GM19328 (cell line): Measurements from ENCODE around the gene IFT74.

ENCODE experiments used
- ATAC-seq: cut with Tn5 transposase; IDR thresholded peaks from one replicate; pipeline ENCODE4 v1.9.1; 2021; ENCODE audit warnings: mild to moderate bottlenecking, moderate library complexity; ENCODE audit not compliant: unreplicated experiment

IFT74 gene

DNA sequence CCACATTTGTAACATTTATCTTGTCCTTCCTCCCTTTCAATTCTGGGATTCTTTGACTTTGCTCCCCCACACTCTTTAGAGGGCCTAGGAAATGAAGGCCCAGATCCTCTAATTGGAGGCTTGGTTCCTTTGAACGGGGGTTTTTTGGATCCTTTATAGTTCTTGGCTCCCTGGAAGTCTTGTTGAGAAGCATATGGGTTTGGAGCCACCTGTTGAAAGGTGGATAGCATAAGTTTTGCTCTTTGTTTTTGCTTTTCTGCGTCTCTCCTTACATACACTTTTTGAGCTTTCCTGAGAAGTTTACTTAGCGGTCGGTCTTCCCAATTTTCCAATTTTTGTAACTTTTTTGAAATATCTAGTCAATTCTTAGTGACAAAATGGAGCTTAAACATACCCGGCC, 17.8 kb downstream of the IFT74 start:
- no peak for ATAC-seq

DNA sequence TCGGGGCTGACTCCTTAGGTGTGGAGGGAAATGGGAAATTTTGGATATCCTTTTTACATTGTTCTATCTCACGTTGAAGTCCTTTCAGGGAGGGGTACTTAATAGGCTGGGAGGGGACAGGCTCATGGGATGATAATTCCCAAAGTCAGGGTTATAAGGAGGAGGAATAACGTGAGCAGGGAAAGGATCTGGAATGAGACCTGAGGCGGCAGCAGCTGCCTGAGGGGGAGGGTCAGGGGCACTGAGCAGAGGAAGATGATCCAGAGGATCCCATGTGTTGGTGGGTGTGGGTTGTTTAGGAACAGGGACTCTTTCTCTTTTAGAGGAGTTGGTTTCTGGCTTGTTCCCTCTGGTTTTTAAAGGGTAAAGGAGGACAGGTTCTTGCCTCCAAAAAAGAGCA, 18.7 kb downstream of the IFT74 start:
- ATAC-seq = no peak

DNA sequence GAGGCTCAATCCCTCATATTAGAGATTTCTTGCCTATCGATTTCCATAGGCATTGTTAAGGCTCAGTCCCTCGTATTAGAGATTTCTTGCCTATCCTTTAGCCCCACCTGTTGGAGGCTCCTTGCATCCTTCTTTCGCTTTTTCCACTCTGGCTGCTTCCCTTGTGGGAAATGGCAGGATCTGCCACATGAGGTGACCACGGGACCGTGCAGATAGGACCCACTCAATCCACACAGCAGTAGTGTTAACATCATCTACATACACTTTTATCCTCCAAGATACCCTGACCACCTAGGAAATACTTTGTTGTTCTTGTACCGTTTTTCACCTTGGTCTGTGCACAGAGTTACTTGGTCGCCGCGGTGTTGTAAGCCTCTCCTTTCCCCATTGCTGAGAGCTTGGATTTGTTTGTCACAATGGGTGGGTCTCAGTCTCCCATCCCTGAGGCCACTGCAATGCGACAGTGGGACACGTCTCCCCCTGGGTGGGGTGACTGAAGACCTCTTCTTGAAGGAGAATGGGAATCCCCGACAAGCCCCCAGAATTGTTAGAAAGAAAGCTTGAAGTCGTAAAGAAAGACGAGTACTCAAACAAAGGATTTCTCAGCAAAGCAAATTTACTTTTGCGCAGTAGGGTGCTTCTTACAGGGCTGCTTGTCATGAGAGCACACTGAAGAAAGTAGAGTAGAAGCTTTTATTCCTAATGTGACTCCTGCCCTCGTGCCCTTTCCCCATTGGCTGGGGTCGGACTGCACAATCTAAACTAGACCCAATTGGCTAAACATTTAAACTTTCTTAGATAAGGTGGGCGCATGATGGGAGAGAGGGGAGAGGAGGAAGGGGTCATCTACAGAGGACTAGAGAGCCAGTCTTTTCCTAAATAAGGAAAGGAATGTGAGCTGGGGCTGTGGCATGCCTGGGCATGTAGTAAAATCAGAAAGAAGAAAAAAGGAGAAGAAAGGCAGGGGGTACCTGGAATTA, 19.8 kb downstream of the IFT74 start:
- no peak for ATAC-seq

DNA sequence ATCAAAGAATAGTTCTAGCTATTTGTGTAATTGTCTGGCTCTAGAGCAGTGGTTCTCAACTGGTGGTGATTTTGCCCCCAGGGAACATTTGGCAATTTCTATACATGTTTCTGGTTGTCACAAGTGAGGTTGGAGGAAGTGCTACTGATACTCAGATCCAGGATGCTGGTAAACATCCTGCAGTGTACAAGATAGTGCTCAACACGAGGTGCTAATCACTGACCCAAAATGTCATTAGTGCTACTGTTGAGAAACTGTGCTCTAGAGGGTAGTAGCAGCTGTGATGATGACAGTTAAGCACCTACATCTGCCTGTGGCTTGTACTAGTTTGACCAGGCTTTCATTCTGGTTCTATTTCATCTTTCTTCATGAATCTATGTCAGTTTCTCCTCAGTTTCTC, 27.1 kb downstream of the IFT74 start:
- no peak for ATAC-seq

DNA sequence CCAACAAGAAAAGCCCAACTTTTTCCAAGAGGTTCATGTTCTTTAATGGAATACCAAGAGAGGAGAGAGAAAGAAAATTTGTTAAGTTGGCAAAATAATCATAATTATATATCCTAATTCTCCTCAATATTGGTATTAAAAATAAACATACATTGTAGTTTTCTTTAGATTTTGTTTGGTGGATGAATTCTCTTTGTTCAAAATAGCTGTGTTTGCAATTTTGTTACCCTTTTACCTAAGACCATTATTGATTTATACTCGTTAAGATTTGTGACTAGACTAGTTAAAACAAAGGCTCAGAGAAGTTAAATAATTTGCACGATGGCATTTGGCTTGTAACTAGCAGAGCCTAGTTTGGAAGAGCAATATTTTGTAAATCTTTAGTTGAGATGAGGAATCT, 39.6 kb downstream of the IFT74 start:
- no peak for ATAC-seq

DNA sequence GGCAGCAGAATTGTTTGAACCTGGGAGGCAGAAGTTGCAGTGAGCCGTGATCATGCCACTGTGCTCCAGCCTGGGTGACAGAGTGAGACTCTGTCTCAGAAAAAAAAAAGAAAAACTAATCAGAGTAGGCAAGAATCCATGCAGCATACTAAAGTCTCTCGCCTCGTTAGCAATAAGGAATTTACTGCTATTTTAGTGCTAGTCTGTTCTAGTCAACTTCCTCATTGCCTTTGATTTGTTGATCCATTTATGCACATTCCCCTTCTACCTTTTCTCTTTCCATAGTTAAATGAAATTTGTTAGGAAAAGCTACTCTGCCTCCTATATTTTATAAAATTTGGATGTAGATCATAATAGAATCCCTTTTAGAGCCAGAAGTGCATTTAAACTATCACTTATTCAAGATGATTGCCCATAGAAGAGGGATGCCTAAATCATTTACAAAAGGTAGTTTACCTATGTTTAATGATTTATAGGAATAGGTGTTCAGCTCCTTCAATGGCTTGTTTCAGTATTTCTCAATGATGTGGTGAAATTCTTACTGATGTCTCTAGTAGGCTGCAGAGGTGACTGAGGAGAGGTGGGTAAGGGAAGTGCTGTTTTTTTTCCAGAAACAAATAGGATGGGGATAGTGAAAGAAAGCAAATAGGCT, 47.3 kb downstream of the IFT74 start:
- ATAC-seq = no peak

DNA sequence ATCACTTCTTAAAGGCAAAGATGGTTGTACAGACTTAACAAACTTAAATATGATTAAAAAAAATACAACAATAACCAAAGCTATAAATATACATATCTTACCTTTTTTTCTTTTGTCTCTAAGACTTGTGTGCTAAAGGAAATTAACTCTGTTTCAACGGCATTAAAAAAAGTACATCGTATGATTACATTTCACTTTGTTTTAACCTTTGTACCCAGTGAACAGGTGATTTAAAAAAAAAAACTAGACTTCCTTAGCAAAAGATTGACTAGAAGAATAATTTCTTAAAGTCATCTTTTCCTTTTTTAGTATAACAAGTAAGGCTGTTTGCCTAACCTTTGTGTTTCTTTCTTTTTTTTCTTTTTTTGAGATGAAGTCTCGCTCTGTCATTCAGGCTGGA, 49.3 kb downstream of the IFT74 start, which contains the start of gene LRRC19:
LRRC19 (minus strand) TSS at position 182 of the 400 bp plus-strand sequence. CDS start 5,978 bp downstream, outside the sequence.
- ATAC-seq = no peak

DNA sequence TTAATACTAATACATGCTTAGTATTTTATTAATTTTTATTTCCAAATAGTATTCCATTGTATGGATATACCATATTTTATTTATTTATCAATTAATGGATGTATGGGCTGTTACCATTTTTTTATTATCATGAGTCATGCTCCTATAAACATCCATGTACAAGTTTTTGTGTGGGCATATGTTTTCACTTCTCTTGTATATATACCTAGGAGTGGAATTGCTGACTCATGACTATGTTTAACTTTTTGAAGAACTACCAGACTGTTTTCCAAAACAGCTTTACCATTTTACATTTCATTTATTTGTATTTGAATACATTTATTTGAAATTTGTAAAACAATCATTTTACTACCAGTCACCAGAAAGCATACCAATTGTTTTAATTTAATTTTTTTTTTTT, 63.4 kb downstream of the IFT74 start:
- ATAC-seq = no peak

DNA sequence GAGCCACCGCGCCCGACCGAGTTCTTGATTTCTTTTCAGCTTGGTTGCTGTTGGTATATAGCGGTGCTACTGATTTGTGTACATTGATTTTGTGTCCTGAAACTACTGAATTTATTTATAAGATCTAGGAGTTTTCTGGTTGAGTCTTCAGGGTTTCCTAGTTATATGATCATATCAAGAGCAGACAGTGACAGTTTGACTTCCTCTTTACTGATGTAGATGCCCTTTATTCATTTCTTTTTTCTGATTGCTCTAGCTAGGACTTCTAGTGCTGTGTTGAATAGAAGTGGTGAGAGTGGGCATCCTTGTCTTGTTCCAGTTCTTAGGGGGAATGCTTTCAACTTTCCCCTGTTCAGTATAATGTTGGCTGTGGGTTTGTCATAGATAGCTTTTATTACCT, 66.7 kb downstream of the IFT74 start:
- no peak for ATAC-seq

DNA sequence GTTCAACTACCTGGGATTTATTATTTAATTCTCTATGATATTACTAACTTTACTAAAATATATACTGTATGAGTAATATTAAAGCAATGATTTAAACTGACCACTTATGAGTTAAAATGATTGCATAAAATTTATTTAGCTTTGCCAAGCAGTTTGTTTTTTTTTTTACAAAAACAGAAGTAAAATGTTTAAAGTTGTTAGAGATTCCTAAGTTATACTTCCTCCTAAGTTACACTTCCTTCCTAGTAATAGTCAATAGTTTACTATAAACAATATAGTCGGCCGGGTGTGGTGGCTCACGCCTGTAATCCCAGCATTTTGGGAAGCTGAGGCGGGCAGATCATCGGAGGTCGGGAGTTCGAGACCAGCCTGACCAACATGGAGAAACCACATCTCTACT, 73.0 kb downstream of the IFT74 start:
- no peak for ATAC-seq

DNA sequence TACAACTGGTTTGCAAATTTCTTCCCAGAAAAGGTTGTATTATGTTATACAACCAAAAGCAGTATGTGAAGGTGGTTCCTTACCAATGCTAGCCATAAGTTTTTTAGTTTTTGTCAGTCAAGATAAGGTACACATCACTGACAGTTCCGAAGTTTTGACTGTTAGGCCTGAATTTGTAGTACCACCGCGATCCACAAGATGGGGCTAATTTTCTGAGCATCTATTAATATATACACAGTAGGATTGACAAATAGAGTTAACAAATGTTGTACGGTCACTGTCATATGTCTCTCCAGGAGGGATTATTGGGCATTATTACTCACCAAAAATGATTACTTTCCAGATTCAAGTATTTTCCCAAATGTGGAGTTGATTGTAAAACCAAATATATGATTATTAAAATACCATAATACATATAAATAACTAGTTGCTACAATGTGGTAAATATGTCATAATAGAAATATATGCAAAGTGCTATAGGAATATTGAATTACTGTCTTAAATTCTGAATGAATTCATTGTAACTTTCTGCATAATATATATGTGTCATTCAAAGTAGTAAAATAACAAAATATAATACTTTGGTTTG, 77.7 kb downstream of the IFT74 start:
- ATAC-seq = peak; percentile 70

DNA sequence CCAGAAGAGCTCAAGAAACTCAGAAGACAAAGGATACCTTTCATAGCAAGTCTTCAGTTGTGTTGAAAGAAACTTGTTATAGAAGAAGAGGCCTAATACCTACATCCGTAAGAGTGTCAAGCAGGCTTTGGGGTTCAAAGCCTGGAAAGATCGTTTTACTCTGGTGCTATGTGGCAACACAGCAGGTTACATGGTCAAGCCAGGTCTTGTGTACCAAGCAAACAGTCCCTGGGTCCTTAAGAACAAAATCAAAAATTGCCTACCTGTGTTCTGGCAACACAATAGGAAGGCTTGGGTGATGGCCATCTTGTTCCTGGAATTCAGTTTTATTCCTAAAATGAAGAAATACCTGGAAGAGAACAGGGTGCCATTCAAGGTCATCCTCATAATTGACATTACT, 81.3 kb downstream of the IFT74 start:
- ATAC-seq = no peak

DNA sequence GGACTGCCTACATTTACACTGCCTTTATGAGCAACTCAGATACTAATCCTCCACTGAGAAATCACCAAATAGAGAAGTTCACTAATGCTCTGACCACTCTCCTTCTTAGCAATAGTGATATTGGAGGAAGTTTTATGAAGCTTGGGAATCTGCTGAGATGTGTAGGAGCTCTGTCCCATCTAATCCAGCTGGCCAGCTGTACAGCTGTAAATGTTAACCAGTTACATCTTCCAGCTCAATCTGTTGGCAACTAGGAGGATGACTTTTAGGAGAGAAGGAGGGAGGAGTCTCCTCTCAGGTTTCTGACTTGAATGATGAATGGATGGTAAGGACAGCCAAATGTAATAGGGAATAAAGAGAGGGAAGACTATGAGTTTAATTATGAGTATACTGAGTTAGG, 85.5 kb downstream of the IFT74 start:
- no peak for ATAC-seq

DNA sequence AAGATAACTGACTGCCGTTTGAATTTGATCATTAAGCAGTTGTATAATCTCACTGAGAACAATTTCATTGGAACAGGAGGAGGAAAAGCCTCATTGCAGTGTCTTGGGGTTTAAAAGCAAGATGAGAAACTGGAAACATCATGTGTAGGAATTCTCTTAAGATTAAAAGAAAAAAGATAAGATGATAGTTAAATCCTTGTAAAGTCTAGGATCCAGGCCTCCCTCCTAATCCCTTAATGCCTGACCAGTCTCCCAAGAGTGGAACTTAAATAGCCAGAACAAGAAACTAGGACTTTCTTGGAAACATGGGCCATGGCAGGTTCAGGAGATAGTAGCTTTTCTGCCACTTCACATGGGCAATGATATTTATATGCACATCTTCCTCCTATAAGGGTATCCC, 86.3 kb downstream of the IFT74 start:
- ATAC-seq = no peak

DNA sequence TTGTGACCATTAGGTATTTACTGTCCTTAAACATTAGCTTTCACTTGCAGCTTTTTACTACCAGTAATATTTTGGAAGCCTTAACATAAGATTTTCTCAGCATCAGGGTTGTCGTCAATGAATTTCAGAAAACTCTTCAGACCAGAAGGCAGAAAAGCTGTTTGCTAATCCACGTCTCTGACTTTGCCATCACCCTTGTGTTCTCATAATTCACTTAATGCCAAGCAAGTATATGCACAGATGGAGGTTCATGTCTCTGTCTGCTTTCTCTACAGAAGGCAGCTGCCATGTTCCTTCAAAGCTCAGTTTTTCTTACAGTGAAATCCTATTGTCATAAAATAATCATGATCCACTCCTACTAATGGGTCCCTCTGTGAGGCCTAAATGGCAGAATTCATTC, 87.0 kb downstream of the IFT74 start:
- ATAC-seq = no peak

DNA sequence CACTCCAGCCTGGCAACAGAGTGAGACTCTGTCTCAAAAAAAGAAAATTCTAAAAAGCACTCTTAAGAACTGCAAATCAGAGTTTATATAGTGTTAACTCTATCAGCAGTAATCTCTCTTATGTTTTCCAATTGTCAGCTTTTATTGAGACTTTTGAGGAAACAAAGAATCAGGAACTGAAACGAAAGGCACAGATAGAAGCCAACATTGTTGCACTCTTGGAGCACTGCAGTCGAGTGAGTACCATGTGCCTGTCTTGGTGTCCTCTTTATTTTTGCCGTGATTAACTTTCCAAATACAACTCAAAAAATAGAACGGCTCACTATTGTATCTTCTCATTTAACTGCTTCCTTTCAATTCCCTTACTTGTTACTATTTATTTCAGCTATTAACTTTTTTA, 90.9 kb downstream of the IFT74 start:
- ATAC-seq = no peak

DNA sequence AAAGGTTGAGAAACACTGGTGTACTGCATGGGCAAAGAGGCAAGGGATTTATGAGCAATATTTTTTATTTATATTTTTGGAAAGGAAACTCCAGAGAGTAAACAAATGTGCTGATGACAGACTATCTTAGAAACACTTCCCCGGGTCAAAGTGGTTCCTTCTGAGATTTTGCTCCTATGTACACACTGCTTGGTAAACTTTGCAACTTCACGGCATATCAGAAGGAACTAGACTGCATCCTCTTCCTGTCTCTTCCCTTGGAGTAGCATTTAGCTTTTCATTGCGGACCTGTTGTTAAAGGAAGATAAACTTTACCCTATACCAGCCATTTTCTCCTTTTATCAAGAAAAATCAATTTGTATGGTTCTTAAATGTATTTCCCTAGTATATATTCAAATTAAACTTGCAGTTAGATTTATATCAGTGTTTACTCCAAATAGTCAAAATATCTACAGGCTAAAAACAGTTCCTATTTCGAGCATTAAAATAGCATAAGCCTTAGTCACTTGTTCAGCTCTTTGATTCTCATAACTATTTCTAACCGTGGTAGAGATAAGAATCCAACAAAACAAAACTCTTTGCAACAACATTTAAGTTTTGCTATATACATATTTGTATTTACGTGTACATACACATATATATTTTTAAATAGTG, 97.3 kb downstream of the IFT74 start:
- no peak for ATAC-seq

DNA sequence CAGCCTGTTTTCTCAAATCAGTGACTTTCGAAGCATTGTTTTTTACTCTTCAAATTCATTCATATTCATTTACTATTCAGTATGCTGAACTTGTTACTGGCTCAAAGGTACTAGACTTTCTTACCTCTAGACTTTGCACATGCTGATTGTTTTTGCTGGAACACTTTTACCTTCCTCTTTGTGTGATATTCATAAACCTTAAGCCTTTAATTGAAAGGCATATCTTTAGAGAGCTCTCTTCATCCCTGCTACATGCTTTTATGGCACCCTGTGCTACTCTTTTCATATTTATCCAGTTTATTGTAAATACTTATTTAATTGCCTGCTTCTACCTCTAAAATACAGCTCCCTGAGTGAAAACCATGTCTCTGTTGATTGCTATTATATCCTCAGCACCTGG, 97.9 kb downstream of the IFT74 start:
- no peak for ATAC-seq

DNA sequence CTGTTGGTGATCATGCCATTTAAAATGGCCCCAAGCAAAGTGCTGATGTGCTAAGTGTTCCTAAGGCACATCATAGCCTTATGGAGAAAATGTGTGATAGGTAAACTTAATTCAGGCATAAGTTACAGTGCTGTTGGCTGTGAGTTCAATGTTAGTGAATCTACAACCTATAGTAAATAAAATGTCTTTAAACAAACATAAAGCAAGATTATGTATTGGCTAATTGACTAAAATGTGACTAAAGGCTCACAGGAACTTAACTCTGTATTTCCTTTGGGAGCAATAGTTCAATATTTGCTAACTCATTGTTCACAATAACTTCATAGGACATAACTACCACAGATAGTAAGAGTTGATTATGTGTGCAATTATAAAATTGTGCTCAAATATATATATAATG, 98.6 kb downstream of the IFT74 start:
- ATAC-seq = no peak

DNA sequence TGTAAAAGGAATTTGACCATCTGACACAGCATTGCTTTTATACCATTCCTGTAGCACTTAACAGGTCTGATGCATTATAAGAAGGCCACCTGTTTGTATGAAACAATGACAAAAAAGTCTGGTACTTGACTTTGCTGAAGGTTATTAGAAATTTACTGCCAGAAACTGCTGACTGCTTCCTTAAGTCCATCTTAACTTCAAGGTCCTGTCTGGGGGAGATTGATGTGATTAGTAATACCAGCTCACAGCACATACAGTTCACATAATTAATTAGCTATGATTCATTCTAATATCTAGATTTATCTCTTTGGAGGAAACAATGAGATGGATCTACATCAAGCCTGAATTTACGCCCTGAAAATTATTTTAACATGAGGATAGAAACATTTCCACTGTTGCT, 103.2 kb downstream of the IFT74 start:
- ATAC-seq = no peak

DNA sequence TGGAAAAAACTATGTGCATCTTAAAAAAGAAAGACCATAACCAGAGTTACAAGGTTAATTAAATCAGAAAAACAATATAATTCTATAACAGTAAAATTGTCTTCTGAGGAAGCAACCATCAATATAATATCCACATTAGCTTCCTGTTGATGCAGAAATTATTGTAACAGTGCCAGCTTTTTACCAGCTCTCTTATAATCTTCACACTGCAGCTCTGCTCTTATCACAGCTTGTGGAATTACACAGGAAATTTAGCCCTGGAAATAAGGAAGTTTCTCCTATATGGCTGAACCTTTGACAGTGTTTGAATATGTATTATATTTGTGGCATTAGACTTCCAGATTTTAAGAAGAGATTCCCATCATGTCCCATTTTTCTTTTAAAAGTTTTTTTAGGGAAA, 103.7 kb downstream of the IFT74 start:
- ATAC-seq = no peak
